PC-3 (cell line): Measurements from ENCODE around the gene EMC1.

Experiments used
- CTCF ChIP-seq: fragments of 300-600 bp; sonication (generic); conservative IDR thresholded peaks from 2 replicates; pipeline ENCODE4 v1.5.1; 2017; ENCODE audit warnings: antibody characterized with exemption, low read depth, mild to moderate bottlenecking, low read length
- EZH2 ChIP-seq: fragments of 300-600 bp; sonication (generic); IDR thresholded peaks from one replicate; pipeline ENCODE4 v1.6.1; 2017; ENCODE audit warnings: antibody characterized with exemption, mild to moderate bottlenecking, low read length; ENCODE audit not compliant: unreplicated experiment
- EZH2phosphoT487 ChIP-seq: fragments of 300-600 bp; sonication (generic); IDR thresholded peaks from 2 replicates; pipeline ENCODE4 v1.6.1; 2018; ENCODE audit warnings: mild to moderate bottlenecking, antibody characterized with exemption, low read length, borderline replicate concordance

- TF ChIP-seq EZH2 (no peak), CTCF (no peak), EZH2phosphoT487 (no peak)
Measured at GRCh38 chr1:19272064-19272463, 20.7 kb upstream of the EMC1 start.
